GM03348 (cell line): ENCODE measurements around the gene USP15.
"Not testable (repeated sequence)": the region's sequence is repeated elsewhere in the genome, so short reads cannot be mapped to it uniquely, and the experiment has no call there.

Source experiments
- DNase-seq: peaks from one replicate; pipeline ENCODE4 v3.0.0; 2012; ENCODE audit warnings: low spot score

The USP15 gene

GRCh38 chr12:62372134-62372533 is 111.9 kb downstream of the USP15 start:
- DNase-seq = no peak

GRCh38 chr12:62372825-62373224 is 112.6 kb downstream of the USP15 start:
- no peak for DNase-seq

- DNase-seq = no peak
These were observed 115.4 kb downstream of the USP15 start for GRCh38 chr12:62375603-62376002.

- peak; percentile 36 for DNase-seq
These were observed 119.0 kb downstream of the USP15 start for GRCh38 chr12:62379026-62379722.

GRCh38 chr12:62379723-62380045 is 119.5 kb downstream of the USP15 start:
- DNase-seq = no peak

GRCh38 chr12:62382526-62382925 is 122.3 kb downstream of the USP15 start:
- DNase-seq = no peak

- no peak for DNase-seq
These were observed 136.5 kb downstream of the USP15 start for GRCh38 chr12:62396750-62397149.

DNA sequence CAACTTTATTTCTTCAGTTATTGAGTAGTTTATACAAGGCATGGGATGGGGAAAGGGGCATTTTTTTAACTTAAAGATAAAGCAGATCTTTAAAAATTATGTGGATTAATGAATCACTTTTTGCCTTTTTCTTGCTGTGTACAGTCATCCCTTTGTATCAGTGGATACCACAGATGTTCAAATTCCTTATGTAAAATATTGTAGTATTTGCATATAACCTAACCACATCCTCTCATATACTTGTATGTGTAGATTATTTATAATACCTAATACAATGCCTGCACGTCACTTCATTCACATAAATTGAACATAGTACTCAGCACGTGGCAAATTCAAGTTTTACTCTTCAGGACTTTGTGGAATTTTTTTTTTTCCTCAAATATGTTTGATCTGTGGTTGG is 139.9 kb downstream of the USP15 start:
- no peak for DNase-seq

GRCh38 chr12:62401631-62402030 is 141.4 kb downstream of the USP15 start:
- DNase-seq = no peak

DNA sequence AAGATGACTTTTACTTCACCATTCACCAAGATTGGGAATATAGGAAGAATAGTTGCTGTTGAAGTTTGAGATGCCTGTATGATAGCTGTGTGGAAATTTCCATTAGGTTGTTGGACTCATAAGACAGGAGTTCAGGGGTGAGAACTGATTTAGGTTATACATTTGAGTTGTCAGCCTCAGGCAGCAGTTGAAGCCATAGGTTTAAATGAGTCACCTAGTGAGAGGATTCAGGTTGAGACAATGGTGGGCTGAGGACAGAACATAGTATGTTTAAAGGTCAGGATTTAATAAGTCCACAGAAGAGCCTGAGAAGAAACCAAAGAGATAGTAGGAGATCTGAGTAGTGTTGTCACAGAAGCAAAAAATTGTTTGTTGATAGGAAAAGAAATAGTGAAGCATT is 142.8 kb downstream of the USP15 start:
- DNase-seq = no peak

GRCh38 chr12:62407587-62407986 is 147.4 kb downstream of the USP15 start:
- no peak for DNase-seq

GRCh38 chr12:62409068-62409467 is 148.9 kb downstream of the USP15 start:
- DNase-seq = no peak

- DNase-seq = no peak
These were observed 154.0 kb downstream of the USP15 start for GRCh38 chr12:62414180-62414579.

GRCh38 chr12:62426089-62426488 is 165.9 kb downstream of the USP15 start:
- no peak for DNase-seq

- DNase-seq = no peak
These were observed 169.3 kb downstream of the USP15 start for GRCh38 chr12:62429457-62429856.

DNA sequence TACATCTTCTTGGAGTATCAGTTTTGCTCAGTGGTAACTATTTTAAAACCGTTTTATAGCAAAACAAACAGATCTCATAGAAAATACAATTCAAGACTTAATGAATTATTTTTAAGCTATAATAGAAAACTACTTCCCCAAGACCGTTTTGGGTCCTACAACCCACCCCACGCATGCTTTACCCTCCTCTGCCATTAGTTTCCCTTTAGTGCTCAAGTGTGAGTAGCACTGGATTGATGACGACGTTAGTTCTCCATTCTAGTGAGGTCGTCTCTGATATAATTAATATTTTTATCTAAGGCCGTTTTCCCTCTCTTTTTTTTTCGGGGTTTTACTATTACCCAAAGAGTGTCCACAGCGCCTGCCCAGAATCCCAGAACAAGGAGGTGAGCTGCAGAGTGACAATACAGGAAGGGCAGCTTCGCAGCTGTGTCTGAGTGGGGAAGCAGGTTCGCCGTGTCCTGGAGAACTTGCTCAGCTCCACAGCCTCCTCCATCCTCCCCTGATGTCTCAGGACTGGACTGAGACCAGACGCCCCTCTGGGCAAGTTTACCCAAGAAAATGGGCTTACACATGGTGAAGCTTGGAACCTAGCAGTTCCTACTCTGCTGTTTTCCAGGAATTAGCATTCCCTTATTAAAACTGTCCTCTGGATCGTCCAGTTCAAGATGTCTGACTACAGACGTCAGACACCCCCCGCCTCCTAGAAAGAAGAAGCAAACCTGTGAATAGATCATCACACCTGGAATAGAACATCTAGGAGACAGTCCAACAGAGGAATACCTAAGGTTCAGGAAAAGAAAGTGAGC is 174.5 kb downstream of the USP15 start:
- DNase-seq = peak; percentile 3

DNA sequence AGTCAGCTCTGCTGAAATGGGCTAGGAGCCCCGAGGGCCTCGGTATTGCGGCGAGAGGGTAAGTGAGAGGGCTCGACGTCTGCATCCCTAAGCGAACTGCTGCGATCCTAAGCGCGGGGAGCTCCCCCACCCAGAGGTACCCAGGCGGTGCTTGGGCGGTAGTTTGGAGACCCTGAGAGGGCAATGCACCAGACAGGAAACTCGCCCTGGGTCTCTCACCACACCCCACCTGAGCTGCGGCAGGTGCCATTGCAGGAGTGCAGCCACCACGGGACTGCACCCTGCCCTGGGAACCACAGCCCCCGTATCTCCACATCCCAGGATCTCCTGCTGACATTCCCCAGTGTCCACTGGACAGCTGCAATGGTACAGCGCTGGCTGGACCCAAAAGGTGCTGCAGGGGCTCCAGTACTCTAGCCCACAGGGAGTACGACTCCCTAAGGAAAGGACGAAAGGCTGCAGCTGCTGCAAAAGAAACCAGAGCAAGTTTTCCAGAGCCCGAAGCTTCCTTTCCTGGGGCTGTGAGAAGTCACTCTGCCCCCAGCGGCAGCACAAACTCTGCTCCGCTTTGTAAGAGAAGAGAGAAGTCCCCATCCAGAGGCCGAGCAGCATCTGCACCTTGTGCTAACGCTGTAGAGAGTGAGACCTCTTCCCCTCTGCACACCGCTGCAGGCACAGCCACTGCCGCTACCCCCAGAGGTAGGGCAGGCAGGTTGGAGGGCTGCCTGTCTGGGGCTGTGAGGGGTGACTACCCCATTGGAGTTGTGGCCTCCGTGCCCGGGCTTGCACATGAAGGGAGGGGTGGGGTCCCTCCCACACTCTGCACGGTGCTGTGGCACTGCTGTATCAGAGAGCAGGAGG is 175.3 kb downstream of the USP15 start:
- peak; percentile 83 for DNase-seq

GRCh38 chr12:62436164-62436503 is 175.9 kb downstream of the USP15 start:
- no peak for DNase-seq

- peak; percentile 74 for DNase-seq
These were observed 178.0 kb downstream of the USP15 start for GRCh38 chr12:62438098-62438692.

DNA sequence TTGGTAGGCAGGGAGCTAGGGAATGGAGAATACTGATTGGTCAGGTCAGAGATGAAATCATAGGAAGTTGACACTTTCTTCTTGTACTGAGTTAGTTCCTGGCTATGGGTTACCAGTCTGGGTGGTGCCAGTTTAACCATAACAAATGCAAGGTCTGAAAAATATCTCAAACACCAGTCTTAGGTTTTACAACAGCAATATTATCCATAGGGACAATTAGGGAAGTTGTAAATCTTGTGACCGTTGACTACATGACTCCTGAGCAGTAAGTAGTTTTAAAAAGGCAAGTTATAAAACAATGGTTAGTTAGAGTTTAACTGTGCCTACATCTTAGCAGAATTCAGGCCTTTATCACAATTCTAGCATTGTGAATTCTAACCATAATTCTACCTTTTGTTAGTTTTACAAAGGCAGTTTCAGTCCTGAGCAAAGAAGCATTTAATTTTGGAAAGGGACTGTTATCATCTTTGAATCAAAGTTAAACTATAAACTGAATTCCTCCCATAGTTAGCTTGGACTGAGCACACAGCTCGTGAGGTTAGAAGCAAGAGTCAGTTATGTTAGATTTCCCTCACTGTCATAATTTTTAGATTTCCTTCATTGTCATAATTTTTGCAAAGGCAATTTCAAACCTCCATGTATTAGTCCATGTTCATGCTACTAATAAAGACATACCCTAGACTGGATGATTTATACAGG is 186.7 kb downstream of the USP15 start:
- DNase-seq = no peak

- no peak for DNase-seq
These were observed 188.2 kb downstream of the USP15 start for GRCh38 chr12:62448436-62448835.

DNA sequence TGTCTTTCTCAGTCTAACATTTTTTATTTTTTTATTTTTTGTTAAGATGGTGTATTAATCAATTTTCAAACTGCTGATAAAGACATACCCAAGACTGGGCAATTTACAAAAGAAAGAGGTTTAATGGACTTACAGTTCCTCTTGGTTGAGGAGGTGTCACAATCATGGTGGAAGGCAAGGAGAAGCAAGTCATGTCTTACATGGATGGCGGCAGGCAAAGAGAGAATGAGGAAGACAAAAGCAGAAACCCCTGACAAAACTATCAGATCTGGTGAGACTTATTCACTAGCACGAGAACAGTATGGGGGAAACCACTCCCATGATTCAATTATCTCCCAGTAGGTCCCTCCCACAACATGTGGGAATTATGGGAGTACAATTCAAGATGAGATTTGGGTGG is 195.2 kb downstream of the USP15 start:
- DNase-seq = not testable (repeated sequence)
